HG02885 (cell line): Measurements from ENCODE around the gene SEC16B.
"Not testable (repeated sequence)": the region's sequence is repeated elsewhere in the genome, so short reads cannot be mapped to it uniquely, and the experiment has no call there.

Source experiments
- ATAC-seq: cut with Tn5 transposase; IDR thresholded peaks from one replicate; pipeline ENCODE4 v1.9.1; 2021; ENCODE audit warnings: mild to moderate bottlenecking; ENCODE audit not compliant: unreplicated experiment, poor library complexity

Gene SEC16B, protein sequence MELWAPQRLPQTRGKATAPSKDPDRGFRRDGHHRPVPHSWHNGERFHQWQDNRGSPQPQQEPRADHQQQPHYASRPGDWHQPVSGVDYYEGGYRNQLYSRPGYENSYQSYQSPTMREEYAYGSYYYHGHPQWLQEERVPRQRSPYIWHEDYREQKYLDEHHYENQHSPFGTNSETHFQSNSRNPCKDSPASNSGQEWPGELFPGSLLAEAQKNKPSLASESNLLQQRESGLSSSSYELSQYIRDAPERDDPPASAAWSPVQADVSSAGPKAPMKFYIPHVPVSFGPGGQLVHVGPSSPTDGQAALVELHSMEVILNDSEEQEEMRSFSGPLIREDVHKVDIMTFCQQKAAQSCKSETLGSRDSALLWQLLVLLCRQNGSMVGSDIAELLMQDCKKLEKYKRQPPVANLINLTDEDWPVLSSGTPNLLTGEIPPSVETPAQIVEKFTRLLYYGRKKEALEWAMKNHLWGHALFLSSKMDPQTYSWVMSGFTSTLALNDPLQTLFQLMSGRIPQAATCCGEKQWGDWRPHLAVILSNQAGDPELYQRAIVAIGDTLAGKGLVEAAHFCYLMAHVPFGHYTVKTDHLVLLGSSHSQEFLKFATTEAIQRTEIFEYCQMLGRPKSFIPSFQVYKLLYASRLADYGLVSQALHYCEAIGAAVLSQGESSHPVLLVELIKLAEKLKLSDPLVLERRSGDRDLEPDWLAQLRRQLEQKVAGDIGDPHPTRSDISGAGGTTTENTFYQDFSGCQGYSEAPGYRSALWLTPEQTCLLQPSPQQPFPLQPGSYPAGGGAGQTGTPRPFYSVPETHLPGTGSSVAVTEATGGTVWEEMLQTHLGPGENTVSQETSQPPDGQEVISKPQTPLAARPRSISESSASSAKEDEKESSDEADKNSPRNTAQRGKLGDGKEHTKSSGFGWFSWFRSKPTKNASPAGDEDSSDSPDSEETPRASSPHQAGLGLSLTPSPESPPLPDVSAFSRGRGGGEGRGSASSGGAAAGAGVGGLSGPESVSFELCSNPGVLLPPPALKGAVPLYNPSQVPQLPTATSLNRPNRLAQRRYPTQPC

DNA sequence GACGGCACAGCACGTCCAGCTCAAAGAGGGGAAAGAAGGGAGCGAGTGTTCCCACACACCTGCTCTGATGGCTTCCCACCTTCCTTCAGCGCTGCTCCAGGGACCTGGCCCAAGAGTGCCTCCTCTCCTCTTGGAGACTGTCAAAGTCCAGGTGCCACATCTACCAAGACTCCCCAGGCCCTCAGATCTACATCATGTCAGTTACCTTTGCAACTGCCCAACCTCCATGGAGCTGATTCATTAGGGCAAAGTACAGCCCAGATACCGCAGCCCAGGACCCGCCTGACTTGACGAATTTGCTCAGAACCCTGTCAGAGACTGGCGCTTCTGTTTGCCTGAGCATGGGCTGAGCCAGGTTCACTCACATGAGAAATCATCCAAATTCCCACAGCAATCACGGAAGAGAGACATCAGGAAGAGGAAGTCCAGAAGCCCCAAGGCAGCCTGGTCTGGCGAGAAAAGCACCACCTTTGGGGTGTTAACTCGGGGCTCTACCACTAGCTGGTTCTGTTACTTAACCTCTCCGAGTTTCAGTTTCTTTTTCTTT, at the start of gene SEC16B:
TSS of gene SEC16B (minus strand) at position 234 of the 547 bp plus-strand sequence. CDS start 2,077 bp downstream, outside the sequence.
- ATAC-seq, result no peak

GRCh38 chr1:178019622-178020021, 49.8 kb upstream of the SEC16B start:
- no peak for ATAC-seq

DNA sequence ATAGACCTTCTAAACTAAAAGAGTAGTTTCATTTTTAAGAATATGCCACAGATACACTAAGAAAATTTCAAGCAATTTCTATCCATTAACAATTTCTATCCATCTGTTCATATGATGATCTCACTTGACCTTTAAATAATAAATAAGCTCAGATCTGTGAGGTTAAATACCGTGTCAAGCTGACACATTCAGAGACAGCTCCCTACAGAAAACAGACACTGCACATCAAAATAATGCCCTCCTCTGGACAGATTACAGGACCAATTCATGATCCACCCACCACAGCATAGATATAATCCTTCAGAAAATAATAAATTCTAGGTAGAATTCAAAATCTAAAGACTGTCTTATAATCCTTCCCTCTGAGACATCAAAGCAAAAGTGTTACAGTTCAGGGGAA, 49.4 kb upstream of the SEC16B start:
- ATAC-seq, result no peak

DNA sequence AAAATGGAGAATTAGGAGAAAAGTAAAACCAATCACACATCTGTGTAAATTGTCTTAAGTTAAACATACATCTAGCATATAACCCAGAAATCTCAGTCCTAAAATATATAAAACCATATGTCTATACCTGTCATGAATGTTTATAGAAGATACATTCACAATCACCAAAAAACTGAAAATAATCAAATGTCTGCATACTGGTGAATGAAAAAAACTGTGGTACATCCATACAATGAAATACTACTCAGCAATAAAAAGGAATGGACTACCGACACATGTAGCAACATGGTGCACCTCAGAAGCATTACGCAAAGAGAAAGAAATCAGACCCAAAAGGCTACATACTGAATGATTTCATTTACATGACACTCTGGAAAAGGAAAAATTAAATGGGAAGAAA, 47.7 kb upstream of the SEC16B start:
- no peak for ATAC-seq

GRCh38 chr1:178011864-178012503, 42.1 kb upstream of the SEC16B start:
- no peak for ATAC-seq

DNA sequence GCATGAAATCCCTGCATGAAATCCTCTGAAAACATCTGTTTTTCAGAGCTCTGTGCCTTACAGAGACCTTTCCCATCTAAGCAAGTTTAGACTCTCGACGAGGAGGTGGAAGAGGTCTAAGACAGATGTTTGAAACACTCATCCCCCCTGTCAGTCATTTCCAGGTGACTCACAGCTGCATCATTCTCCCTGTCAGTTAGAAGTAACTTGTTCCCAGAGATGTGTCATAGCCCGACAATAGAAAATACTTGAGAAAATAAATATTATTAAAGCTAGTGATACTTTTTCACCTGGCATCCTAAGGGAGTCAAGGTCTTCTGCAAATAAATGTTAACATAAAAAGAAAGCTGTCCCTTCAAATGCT, 41.6 kb upstream of the SEC16B start:
- no peak for ATAC-seq

DNA sequence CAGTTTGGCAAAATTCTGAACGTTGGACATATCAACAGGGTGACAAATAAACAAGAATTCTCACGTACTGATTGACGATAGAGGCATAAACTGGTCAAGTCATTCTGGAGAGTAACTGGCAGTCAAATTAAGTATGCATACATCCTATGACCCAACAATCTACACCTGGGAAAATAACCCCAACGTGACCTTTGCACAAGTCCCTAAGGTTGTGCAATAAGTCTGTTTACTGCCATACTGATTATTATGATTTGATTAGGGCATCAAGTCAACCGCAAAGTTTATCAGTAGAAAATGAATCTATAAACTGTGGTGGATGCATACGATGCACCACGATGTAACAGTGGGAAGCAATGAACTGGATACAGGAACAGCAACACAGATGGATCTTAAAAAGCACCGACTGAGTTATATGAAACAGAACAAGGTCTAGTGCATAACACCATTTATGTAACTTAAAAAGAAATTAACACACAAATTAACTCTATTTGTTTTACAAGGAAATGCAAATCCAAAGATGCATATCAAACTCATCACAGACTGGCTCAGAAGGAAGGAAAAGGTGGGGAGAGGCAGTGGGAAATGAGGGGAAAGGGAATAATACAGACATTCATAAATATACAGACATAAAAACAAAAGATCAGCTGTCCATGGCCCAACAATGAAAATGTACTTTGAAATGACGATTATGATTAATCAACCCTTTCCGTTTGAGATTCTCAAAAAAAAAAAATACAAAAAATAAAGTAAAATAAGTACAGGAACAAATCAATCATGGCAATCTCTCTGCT, 41.0 kb upstream of the SEC16B start:
- ATAC-seq, result no peak

DNA sequence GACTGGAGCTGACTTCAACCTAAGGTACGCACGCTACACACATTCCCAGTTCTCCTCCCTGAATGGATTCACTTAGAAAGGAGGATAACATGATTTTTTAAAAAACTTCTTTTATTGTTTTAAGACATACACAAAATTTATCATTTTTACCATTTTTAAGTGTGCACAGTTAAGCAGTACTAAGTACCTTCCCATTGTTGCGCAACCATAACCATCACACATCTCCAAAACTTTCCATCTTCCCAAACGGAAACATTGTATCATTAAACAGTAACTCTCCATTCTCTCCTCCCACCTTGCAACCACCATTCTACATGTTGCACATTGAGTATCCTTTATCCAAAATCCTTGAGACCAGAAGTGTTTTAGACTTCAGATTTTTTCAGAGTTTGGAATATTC, 36.2 kb upstream of the SEC16B start:
- ATAC-seq, result no peak

GRCh38 chr1:178005450-178005849, 35.6 kb upstream of the SEC16B start:
- ATAC-seq, result peak; percentile 50

GRCh38 chr1:178004926-178005391, 35.1 kb upstream of the SEC16B start:
- ATAC-seq, result peak; percentile 64

- ATAC-seq, result no peak
Measured at GRCh38 chr1:177998696-177999631, 29.1 kb upstream of the SEC16B start.

DNA sequence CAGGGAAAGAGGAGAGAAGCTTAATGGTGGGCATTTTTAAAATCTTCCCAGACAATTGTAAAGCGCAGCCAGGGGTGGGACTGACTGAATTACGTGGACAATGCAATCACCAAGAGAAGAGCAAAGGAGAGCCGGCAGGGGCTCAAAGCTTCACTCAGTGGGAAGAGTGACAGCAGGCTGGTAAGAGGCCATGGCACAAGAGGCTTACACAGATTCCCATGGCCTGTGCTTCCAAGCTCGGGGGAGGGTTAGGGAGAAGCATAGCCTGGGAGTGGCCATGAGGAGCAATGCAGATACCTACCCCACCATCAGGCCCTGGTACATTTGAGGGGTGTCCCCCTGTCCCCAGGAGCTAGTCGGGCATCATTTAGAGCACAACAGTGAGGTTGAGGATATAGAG, 27.1 kb upstream of the SEC16B start:
- ATAC-seq, result no peak

DNA sequence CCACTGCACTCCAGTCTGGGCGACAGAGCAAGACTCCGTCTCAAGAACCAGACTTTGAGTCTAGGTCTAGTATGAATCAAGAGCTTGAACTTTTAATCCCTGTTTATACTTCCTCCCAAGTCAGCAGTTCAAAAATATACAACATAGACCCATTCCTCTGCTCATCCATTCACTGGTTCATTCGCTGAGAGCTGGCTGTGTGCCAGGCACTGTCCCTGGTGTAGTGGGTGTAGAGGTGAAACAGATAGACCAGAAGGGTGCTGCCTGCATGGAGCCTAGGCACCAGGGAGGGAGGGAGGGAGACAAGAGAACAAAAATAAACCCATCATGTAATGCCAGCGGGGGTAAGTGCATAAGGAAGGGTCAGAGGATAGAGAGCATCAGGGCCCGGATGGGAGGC, 25.5 kb upstream of the SEC16B start:
- no peak for ATAC-seq

GRCh38 chr1:177986281-177986680, 16.4 kb upstream of the SEC16B start:
- not testable (repeated sequence) for ATAC-seq

DNA sequence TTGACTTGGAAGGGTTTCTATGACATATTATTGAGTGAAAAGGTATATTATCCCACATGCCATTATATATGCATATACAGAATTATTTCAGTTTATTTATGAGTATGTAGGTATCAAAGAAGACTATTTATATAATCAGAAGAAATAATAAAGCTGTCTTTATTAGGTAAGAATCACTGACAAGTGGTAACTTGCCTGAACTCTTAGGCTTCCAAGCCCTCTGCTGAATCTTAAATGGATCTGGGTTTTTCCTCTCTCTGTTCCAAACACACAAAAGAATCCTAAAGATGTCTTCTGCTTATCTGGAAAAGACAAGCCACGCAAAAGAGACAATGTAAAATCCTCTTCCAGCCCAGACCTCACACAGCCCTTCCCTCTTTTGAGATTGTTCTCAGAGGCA, 14.9 kb upstream of the SEC16B start:
- no peak for ATAC-seq

GRCh38 chr1:177984136-177984525, 14.3 kb upstream of the SEC16B start:
- ATAC-seq, result no peak

DNA sequence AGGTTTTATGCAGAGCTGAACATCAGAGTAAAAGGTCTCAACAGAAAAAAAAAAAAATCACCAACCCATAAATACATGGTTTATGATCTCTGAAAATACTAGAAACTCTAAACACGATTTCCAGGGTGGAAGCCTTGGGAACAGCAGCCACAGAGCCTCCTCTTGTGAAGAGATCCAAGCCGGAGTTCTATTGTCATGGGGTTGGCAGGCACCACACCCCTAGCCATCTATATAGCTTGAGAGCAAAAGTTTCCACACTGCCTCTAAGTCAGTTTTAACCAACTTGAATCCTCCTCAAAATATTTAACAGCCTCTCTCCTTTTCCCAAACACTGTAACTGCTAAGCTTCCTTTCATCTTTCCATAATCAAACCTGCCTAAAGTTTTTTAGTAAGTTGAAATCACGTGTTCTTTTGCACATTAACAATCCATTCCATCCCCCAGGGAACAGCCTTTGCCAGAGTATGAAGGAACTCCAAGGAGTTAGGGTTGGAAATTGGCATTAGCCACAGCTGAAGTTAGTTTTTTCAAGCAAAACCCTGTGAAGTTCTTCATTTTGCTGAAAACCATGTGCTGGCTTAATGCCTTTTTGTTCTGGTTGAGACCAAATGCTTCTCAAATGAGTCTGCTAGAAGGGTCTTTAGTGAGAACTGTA, 13.8 kb upstream of the SEC16B start:
- no peak for ATAC-seq

DNA sequence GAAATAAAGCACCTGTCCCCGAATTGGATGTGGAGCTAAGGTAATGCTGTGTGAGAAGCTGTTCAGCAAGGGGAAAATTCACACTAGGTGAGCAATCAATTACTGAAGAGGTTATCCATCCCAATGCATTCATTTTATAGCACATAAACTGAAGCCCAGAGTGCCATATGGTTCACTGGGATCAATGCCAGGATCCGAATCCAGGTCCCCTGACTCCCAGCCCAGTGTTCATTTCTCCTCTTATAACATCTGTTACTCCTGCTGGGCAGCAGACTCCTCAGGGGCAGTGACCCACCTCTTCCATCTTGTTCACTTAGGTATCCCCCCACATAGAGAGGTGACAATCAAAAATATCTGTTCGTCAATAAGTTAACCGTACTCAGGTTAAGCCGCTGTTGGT, 13.2 kb upstream of the SEC16B start:
- no peak for ATAC-seq
